ENCODE measurements around the gene ATP5PD. TPM values are rescaled to one million over a fixed set of nuclear protein-coding genes. Genes with fewer than 3 reads are reported as not detected.

ATP5PD gene
- total RNA-seq, 1 donor from 2014 or later: 809 TPM

DNA sequence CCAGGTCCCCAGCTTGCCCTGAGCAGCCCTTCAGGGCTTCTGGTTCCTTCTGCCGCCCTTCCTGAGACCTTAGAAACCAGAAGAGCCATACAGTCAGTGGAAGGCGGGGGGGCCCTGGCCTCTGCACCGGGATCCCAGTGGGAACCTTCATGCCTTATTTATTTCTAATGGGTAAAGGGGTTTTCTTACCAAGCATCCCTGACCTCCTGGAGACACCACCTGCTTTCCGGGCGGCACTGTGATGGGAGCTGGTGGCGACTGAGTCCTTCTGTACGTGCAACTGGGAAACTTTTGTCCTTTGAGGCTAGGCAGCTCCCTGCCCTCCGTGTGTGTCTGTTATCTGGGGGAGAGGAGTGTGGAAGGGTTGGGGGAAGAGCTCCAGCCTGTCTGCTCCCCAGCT is 41.5 kb downstream of the ATP5PD start:
- Histone ChIP-seq H3K4me3 (no peak overlapping the region), H3K4me1 (no peaks in the 10 kb centered on the region), H3K27ac (replicated peaks) (no peak overlapping the region), H3K9me3 (replicated peaks) (no peaks in the 10 kb centered on the region), H3K27me3 (ENCODE audit: low read depth) (no peaks in the 10 kb centered on the region), H3K36me3 (peaks cover 59% of the 10 kb centered on the region)
- DNase-seq: no peak
- intact Hi-C loops (cut with micrococcal nuclease): no loop called here
- no peak for TF ChIP-seq CTCF (IDR thresholded peaks at IDR 0.05; ENCODE audit: borderline replicate concordance)

- intact Hi-C loops (cut with micrococcal nuclease): no loop called here
- no peaks in the 10 kb centered on the region for H3K9me3 ChIP-seq (replicated peaks)
- DNase-seq: no peak
- H3K27ac ChIP-seq (replicated peaks): no peak overlapping the region
- TF ChIP-seq CTCF (IDR thresholded peaks at IDR 0.05; ENCODE audit: borderline replicate concordance): no peak
- H3K27me3 ChIP-seq (ENCODE audit: low read depth): no peaks in the 10 kb centered on the region
- H3K4me1 ChIP-seq: peaks cover 7% of the 10 kb centered on the region
- no peak overlapping the region for H3K4me3 ChIP-seq
- H3K36me3 ChIP-seq: peaks cover 68% of the 10 kb centered on the region
Measured at GRCh38 chr17:75004371-75004770, 42.4 kb downstream of the ATP5PD start.

GRCh38 chr17:75003957-75004355 is 42.8 kb downstream of the ATP5PD start:
- DNase-seq: no peak
- H3K27me3 ChIP-seq (ENCODE audit: low read depth): no peaks in the 10 kb centered on the region
- no peak overlapping the region for H3K27ac ChIP-seq (replicated peaks)
- TF ChIP-seq CTCF (IDR thresholded peaks at IDR 0.05; ENCODE audit: borderline replicate concordance): no peak
- H3K4me1 ChIP-seq: peaks cover 12% of the 10 kb centered on the region
- peaks cover 68% of the 10 kb centered on the region for H3K36me3 ChIP-seq
- H3K4me3 ChIP-seq: no peak overlapping the region
- intact Hi-C loops (cut with micrococcal nuclease): no loop called here
- H3K9me3 ChIP-seq (replicated peaks): no peaks in the 10 kb centered on the region

DNA sequence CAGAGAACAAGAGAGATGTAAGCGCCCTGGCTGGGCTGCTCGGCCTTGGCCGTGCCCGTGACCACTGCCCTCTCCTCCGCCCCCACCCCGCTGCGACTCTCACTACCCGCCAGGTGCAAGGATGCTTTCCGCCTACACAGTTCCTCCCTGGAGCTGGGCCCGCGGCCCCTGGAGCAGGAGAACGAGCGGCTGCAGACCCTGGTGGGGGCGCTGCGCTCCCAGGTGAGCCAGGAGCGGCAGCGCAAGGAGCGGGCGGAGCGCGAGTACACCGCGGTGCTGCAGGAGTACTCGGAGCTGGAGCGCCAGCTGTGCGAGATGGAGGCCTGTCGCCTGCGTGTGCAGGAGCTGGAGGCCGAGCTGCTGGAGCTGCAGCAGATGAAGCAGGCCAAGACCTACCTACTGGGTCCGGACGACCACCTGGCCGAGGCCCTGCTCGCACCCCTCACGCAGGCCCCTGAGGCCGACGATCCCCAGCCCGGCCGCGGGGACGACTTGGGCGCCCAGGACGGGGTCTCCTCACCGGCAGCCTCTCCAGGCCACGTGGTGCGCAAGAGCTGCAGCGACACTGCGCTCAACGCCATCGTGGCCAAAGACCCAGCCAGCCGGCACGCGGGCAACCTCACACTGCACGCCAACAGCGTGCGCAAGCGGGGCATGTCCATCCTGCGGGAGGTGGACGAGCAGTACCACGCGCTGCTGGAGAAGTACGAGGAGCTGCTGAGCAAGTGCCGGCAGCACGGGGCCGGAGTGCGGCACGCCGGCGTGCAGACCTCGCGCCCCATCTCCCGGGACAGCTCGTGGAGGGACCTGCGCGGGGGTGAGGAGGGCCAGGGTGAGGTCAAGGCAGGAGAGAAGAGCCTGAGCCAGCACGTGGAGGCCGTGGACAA is 43.5 kb downstream of the ATP5PD start:
- H3K9me3 ChIP-seq (replicated peaks): no peaks in the 10 kb centered on the region
- intact Hi-C loops (cut with micrococcal nuclease): no loop called here
- H3K27me3 ChIP-seq (ENCODE audit: low read depth): no peaks in the 10 kb centered on the region
- H3K4me3 ChIP-seq: no peak overlapping the region
- no peak for DNase-seq
- H3K36me3 ChIP-seq: peaks cover 68% of the 10 kb centered on the region
- peaks cover 18% of the 10 kb centered on the region for H3K4me1 ChIP-seq
- no peak overlapping the region for H3K27ac ChIP-seq (replicated peaks)
- no peak for TF ChIP-seq CTCF (IDR thresholded peaks at IDR 0.05; ENCODE audit: borderline replicate concordance)

DNA sequence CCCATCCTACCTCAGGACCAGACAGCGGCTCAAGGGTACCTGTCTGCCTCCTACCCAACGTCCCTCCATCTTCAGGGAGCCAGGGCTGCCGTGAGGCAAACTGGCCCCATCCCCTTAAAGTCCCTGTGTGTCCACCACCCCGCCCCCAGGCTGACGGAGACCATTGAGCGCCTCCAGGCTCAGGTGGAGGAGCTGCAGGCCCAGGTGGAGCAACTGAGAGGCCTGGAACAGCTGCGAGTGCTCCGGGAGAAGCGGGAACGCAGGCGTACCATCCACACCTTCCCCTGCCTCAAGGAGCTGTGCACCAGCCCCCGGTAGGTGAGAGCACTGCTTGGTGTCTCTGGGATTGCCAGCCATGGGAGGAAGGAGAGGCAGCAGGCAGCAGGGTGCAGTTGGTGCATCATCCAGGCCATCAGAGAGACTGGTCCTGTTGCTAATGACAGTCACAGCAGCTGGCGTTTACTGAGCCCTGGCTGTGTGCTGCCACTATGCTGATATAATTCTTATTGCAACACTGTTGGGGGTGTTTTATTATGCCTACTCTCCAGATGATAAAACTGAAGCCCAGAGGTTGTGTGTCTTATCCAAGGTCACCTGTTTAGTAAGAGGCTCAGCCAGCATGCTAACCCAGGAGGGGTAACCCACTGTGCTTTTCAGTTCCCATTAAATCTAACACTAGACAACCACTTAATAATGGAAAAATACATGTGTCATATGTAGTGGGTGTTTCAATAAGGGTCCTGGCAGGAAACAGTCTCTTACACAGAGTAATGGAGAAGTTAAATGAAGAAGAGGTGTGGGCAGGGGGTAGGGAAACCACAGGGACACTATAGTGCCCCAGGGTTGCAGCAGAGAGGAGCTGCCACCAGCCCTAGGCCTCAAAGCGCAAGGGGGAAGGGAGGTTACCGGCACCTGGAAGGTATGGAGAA is 44.6 kb downstream of the ATP5PD start:
- peaks cover 68% of the 10 kb centered on the region for H3K36me3 ChIP-seq
- DNase-seq: no peak
- no peak overlapping the region for H3K27ac ChIP-seq (replicated peaks)
- no peak overlapping the region for H3K4me3 ChIP-seq
- H3K9me3 ChIP-seq (replicated peaks): no peaks in the 10 kb centered on the region
- intact Hi-C loops (cut with micrococcal nuclease): no loop called here
- TF ChIP-seq CTCF (IDR thresholded peaks at IDR 0.05; ENCODE audit: borderline replicate concordance): no peak
- H3K27me3 ChIP-seq (ENCODE audit: low read depth): no peaks in the 10 kb centered on the region
- H3K4me1 ChIP-seq: peaks cover 23% of the 10 kb centered on the region

All from left ventricle myocardium inferior (tissue), 1 donor.